H9 (cell line): ENCODE measurements around the gene DDX46. TPM values are rescaled to one million over a fixed set of nuclear protein-coding genes. Genes with fewer than 3 reads are reported as not detected.

Source experiments
- DNase-seq: peaks from one replicate; pipeline ENCODE4 v3.0.0-alpha.2; 2017
- H2AFZ ChIP-seq: one replicate; pipeline ENCODE4 v1.6.1; 2013; ENCODE audit warnings: mild to moderate bottlenecking, low read length, control low read depth, moderate library complexity
- H2AK5ac ChIP-seq: 2 replicates; pipeline ENCODE4 v1.6.1; 2013; ENCODE audit warnings: low read length, control low read depth, mixed read lengths; ENCODE audit not compliant: insufficient read length
- H2BK120ac ChIP-seq: one replicate; pipeline ENCODE4 v1.6.1; 2013; ENCODE audit warnings: low read depth, mild to moderate bottlenecking, low read length, control low read depth, inconsistent platforms; ENCODE audit not compliant: poor library complexity, severe bottlenecking
- H2BK12ac ChIP-seq: 2 replicates; pipeline ENCODE4 v1.6.1; 2013; ENCODE audit warnings: low read length, control low read depth, mixed read lengths, low read depth; ENCODE audit not compliant: insufficient read length
- H2BK15ac ChIP-seq: 2 replicates; pipeline ENCODE4 v1.6.1; 2013; ENCODE audit warnings: low read depth, low read length, control low read depth
- H2BK20ac ChIP-seq: one replicate; pipeline ENCODE4 v1.6.1; 2013; ENCODE audit warnings: low read depth, mild to moderate bottlenecking, low read length, control low read depth, inconsistent platforms; ENCODE audit not compliant: poor library complexity, severe bottlenecking
- H2BK5ac ChIP-seq: 2 replicates; pipeline ENCODE4 v1.6.1; 2013; ENCODE audit warnings: low read length, control low read depth, mixed read lengths; ENCODE audit not compliant: insufficient read length
- H3K14ac ChIP-seq: 2 replicates; pipeline ENCODE4 v1.6.1; 2013; ENCODE audit warnings: low read length, control low read depth; ENCODE audit not compliant: insufficient read depth
- H3K18ac ChIP-seq: 2 replicates; pipeline ENCODE4 v1.6.1; 2013; ENCODE audit warnings: low read depth, mild to moderate bottlenecking, mixed read lengths, low read length, control low read depth; ENCODE audit not compliant: insufficient read length
- H3K23ac ChIP-seq: 2 replicates; pipeline ENCODE4 v1.6.1; 2013; ENCODE audit warnings: low read length, control low read depth, mixed read lengths, low read depth; ENCODE audit not compliant: insufficient read length
- H3K23me2 ChIP-seq: 2 replicates; pipeline ENCODE4 v1.6.1; 2013; ENCODE audit warnings: low read depth, mild to moderate bottlenecking, mixed read lengths, low read length, control low read depth; ENCODE audit not compliant: insufficient read length, poor library complexity, severe bottlenecking
- H3K27ac ChIP-seq: 2 replicates; pipeline ENCODE4 v1.5.1; 2013; ENCODE audit warnings: low read length, control low read depth, mixed read lengths, low read depth; ENCODE audit not compliant: insufficient read length
- H3K27me3 ChIP-seq: 2 replicates; pipeline ENCODE4 v1.6.1; 2013; ENCODE audit warnings: low read length, control low read depth, inconsistent platforms; ENCODE audit not compliant: insufficient read depth
- H3K4ac ChIP-seq: 2 replicates; pipeline ENCODE4 v1.6.1; 2013; ENCODE audit warnings: low read depth, mild to moderate bottlenecking, control low read depth, inconsistent platforms, low read length, moderate library complexity
- H3K4me1 ChIP-seq: 2 replicates; pipeline ENCODE4 v1.6.1; 2013; ENCODE audit warnings: low read length, control low read depth, inconsistent platforms; ENCODE audit not compliant: insufficient read depth
- H3K4me2 ChIP-seq: 2 replicates; pipeline ENCODE4 v1.6.1; 2013; ENCODE audit warnings: low read length, control low read depth, mixed read lengths; ENCODE audit not compliant: insufficient read length, insufficient read depth
- H3K56ac ChIP-seq: 2 replicates; pipeline ENCODE4 v1.6.1; 2013; ENCODE audit warnings: low read depth, mild to moderate bottlenecking, mixed read lengths, low read length, control low read depth; ENCODE audit not compliant: insufficient read length
- H3K79me1 ChIP-seq: 2 replicates; pipeline ENCODE4 v1.6.1; 2013; ENCODE audit warnings: low read depth, mild to moderate bottlenecking, moderate library complexity, low read length, control low read depth, inconsistent platforms; ENCODE audit not compliant: insufficient read depth, poor library complexity, severe bottlenecking
- H3K79me2 ChIP-seq: 2 replicates; pipeline ENCODE4 v1.6.1; 2013; ENCODE audit warnings: low read length, control low read depth, inconsistent platforms; ENCODE audit not compliant: insufficient read depth
- H3K9ac ChIP-seq: 2 replicates; pipeline ENCODE4 v1.6.1; 2013; ENCODE audit warnings: low read length, control low read depth, mixed read lengths; ENCODE audit not compliant: insufficient read length; ENCODE audit errors: extremely low read depth
- H3K9me3 ChIP-seq: one replicate; pipeline ENCODE4 v1.6.1; 2013; ENCODE audit warnings: low read depth, low read length, inconsistent platforms; ENCODE audit not compliant: control insufficient read depth
- H3T11ph ChIP-seq: one replicate; pipeline ENCODE4 v1.6.1; 2013; ENCODE audit warnings: mild to moderate bottlenecking, low read length, control low read depth, inconsistent platforms
- H4K20me1 ChIP-seq: one replicate; pipeline ENCODE4 v1.6.1; 2013; ENCODE audit not compliant: control insufficient read depth, insufficient read length, insufficient read depth
- H4K5ac ChIP-seq: 2 replicates; pipeline ENCODE4 v1.6.1; 2013; ENCODE audit warnings: low read depth, mild to moderate bottlenecking, mixed read lengths, low read length, control low read depth; ENCODE audit not compliant: insufficient read length
- H4K8ac ChIP-seq: replicated peaks from 2 replicates; pipeline ENCODE4 v1.6.1; 2013; ENCODE audit warnings: low read length, control low read depth, mixed read lengths, low read depth; ENCODE audit not compliant: insufficient read length
- H4K91ac ChIP-seq: 2 replicates; pipeline ENCODE4 v1.6.1; 2013; ENCODE audit warnings: low read depth, mild to moderate bottlenecking, moderate library complexity, mixed read lengths, low read length, control low read depth; ENCODE audit not compliant: insufficient read length
- H3K27ac Mint-ChIP-seq, 3 experiments: 2 replicates in 2 of 3; 3 replicates in 1 of 3; pipeline ENCODE4 v1.8.0; 2020 to 2021; ENCODE audit warnings: mixed read lengths in 3 of 3, mild to moderate bottlenecking in 1 of 3, moderate library complexity in 1 of 3
- H3K27me3 Mint-ChIP-seq: 2 replicates; pipeline ENCODE4 v1.8.0; 2021; ENCODE audit warnings: low read depth, mild to moderate bottlenecking, moderate library complexity, mixed read lengths
- H3K36me3 Mint-ChIP-seq, 3 experiments: 2 replicates in 2 of 3; 3 replicates in 1 of 3; pipeline ENCODE4 v1.8.0; 2020 to 2021; ENCODE audit warnings: low read depth in 3 of 3, mixed read lengths in 3 of 3; ENCODE audit not compliant: insufficient read depth in 1 of 3
- H3K4me1 Mint-ChIP-seq, 2 experiments: 2 replicates each; pipeline ENCODE4 v1.8.0; 2020; ENCODE audit warnings: mixed read lengths in 2 of 2
- H3K4me3 Mint-ChIP-seq, 2 experiments: 2 replicates in 1 of 2; 3 replicates in 1 of 2; pipeline ENCODE4 v1.8.0; 2020 to 2021; ENCODE audit warnings: mild to moderate bottlenecking in 2 of 2, mixed read lengths in 2 of 2, moderate library complexity in 1 of 2
- H3K9me3 Mint-ChIP-seq, 2 experiments: 2 replicates in 1 of 2; 3 replicates in 1 of 2; pipeline ENCODE4 v1.8.0; 2020; ENCODE audit warnings: mild to moderate bottlenecking in 2 of 2, mixed read lengths in 2 of 2, moderate library complexity in 1 of 2
- CTCF ChIP-seq: fragments of 200-600 bp; sonication (generic); conservative IDR thresholded peaks from 3 replicates; pipeline ENCODE4 v1.8.0; 2021; ENCODE audit warnings: antibody characterized with exemption, mild to moderate bottlenecking
- WGBS: extraction: QIAGEN DNeasy Blood & Tissue Kit; methylation state at CpG from one replicate; pipeline ENCODE4 v1.1.7; 2013; ENCODE audit warnings: missing lambda C conversion rate, low lambda C conversion rate, mixed read lengths; ENCODE audit not compliant: insufficient read length; ENCODE audit errors: extremely low coverage; 5-methylcytosine and 5-hydroxymethylcytosine counted together
- total RNA-seq: library from RNA; stranded (reverse); gene quantifications from 2 replicates; pipeline ENCODE4 v1.2.1, GENCODE V29; 2021

The DDX46 gene
- total RNA-seq, 1 experiment from 2014 or later = 90.3 TPM

- no peak overlapping the region for H4K5ac ChIP-seq
- H3K14ac ChIP-seq = no peak overlapping the region
- H2BK5ac ChIP-seq = no peak overlapping the region
- no peak overlapping the region for H3K18ac ChIP-seq
- H3K4me2 ChIP-seq = no peak overlapping the region
- no peaks in the 10 kb centered on the region for H4K20me1 ChIP-seq
- peaks cover 1% of the 10 kb centered on the region; the same call in 1 of the 2 replicates for H3K79me2 ChIP-seq
- no peaks in the 10 kb centered on the region for H3K9me3 ChIP-seq
- no peaks in the 10 kb centered on the region for H3K79me1 ChIP-seq
- H3K4ac ChIP-seq = no peak overlapping the region
- no peak overlapping the region for H2AFZ ChIP-seq
- H2BK15ac ChIP-seq = no peak overlapping the region
- no peak overlapping the region for H3K56ac ChIP-seq
- H4K91ac ChIP-seq = no peak overlapping the region
- no peaks in the 10 kb centered on the region for H3K27me3 Mint-ChIP-seq
- no peak overlapping the region for H3K23ac ChIP-seq
- no peak overlapping the region for H2AK5ac ChIP-seq
- no peak overlapping the region for H3T11ph ChIP-seq
- H3K27me3 ChIP-seq = no peaks in the 10 kb centered on the region
- no peaks in the 10 kb centered on the region for H3K9me3 Mint-ChIP-seq
- H2BK120ac ChIP-seq = no peak overlapping the region
- DNase-seq = no peak
- H4K8ac ChIP-seq = no peak overlapping the region
- H3K27ac Mint-ChIP-seq = no peak overlapping the region
- no peak overlapping the region for H3K27ac ChIP-seq
- no peak for TF ChIP-seq CTCF
- no peak overlapping the region for H3K4me3 Mint-ChIP-seq
- WGBS = no CpG with 5 or more reads among the region's 8 CpGs
- no peaks in the 10 kb centered on the region for H3K4me1 Mint-ChIP-seq
- peaks cover 52 to 88% (median 82%) of the 10 kb centered on the region in 3 experiments; a peak in 6 of 7 replicates for H3K36me3 Mint-ChIP-seq
- no peak overlapping the region for H2BK12ac ChIP-seq
- no peaks in the 10 kb centered on the region for H3K4me1 ChIP-seq
- no peak overlapping the region for H2BK20ac ChIP-seq
- H3K23me2 ChIP-seq = no peaks in the 10 kb centered on the region
- H3K9ac ChIP-seq = no peak overlapping the region
These were observed 36.2 kb downstream of the DDX46 start for GRCh38 chr5:134794819-134795218.
